Measurements from ENCODE around the gene KIF26B.

The KIF26B gene

DNA sequence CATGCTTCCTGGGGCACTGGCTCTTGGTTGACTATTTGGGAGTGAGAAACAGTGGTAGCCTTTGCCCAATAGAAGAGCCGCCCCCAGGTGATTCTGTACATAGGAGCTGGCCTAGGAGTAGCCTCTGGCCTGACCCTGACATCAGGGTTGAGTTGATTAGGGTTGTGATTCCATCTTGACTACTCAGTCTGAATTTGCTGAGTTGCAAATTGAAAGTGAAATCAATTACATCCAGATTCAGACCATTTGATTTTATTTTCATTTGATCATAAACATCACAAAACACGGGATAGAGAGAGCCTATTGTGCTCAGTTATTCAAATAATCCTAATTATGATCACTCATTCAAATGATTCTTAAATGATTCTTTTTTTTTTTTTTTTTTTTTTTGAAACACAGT is 253.2 kb downstream of the KIF26B start:
- no peak overlapping the region for H3K4me3 ChIP-seq (ENCODE audit: low read depth, low read length)
- DNase-seq (ENCODE audit: low read depth), result no peak
- no peak for TF ChIP-seq POLR2A (IDR thresholded peaks at IDR 0.05; ENCODE audit: extremely low read depth, insufficient read length)
- TF ChIP-seq MYC (IDR thresholded peaks at IDR 0.05; ENCODE audit: low read depth, low read length), result no peak
- TF ChIP-seq, protein P1, sequence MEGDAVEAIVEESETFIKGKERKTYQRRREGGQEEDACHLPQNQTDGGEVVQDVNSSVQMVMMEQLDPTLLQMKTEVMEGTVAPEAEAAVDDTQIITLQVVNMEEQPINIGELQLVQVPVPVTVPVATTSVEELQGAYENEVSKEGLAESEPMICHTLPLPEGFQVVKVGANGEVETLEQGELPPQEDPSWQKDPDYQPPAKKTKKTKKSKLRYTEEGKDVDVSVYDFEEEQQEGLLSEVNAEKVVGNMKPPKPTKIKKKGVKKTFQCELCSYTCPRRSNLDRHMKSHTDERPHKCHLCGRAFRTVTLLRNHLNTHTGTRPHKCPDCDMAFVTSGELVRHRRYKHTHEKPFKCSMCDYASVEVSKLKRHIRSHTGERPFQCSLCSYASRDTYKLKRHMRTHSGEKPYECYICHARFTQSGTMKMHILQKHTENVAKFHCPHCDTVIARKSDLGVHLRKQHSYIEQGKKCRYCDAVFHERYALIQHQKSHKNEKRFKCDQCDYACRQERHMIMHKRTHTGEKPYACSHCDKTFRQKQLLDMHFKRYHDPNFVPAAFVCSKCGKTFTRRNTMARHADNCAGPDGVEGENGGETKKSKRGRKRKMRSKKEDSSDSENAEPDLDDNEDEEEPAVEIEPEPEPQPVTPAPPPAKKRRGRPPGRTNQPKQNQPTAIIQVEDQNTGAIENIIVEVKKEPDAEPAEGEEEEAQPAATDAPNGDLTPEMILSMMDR (IDR thresholded peaks at IDR 0.05; ENCODE audit: low read depth, low read length), result no peak
- no peak for TF ChIP-seq MAX (IDR thresholded peaks at IDR 0.05; ENCODE audit: low read depth, low read length)

- no peak for TF ChIP-seq POLR2A (IDR thresholded peaks at IDR 0.05; ENCODE audit: extremely low read depth, insufficient read length)
- H3K4me3 ChIP-seq (ENCODE audit: low read depth, low read length), result no peak overlapping the region
- DNase-seq (ENCODE audit: low read depth), result no peak
Observed at GRCh38 chr1:245409341-245410195, 254.8 kb downstream of the KIF26B start.

DNA sequence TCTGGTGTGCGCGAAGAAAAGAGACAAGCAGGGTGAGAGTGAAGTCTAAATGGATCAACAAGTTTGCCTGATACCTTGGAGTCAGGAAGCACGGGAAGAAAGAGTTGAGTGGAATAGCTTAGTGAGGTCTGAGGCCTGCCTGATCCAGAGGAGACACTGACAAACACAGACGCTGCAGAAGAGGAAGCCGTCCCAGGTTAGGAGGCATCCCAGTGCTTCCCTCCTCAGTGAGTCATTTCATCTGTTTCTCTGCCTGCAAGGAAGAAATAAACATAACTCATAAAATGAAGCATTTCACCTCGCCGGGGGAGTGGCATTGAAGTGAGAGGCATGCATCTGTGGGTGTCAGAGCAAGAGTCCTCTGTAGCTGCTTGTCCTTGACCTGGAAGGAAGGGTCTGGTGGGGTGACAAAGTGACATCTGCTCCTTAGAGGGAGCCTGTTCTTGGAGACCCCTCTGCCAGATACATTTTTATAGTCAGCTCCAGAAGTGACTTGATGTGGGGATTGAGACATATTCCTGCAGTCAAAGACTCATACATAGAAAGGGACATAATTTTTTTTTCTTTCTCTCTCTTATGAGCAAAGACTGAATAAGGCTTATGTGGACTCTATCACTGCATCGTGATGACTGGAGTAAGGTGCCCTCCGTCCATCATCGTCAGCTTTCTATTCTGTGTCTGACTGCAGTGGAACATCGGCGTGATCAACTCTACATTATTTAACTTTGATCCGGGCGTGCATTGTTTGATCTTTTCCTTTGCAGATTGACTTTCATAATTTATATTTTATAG is 256.7 kb downstream of the KIF26B start:
- peak; percentile 20 for DNase-seq (ENCODE audit: low read depth)
- TF ChIP-seq, protein P1 (IDR thresholded peaks at IDR 0.05; ENCODE audit: low read depth, low read length), result no peak
- TF ChIP-seq MYC (IDR thresholded peaks at IDR 0.05; ENCODE audit: low read depth, low read length) (no peak), MAX (IDR thresholded peaks at IDR 0.05; ENCODE audit: low read depth, low read length) (no peak), POLR2A (IDR thresholded peaks at IDR 0.05; ENCODE audit: extremely low read depth, insufficient read length) (no peak)
- no peak overlapping the region for H3K4me3 ChIP-seq (ENCODE audit: low read depth, low read length)

GRCh38 chr1:245412306-245412705 is 257.5 kb downstream of the KIF26B start:
- no peak for TF ChIP-seq POLR2A (IDR thresholded peaks at IDR 0.05; ENCODE audit: extremely low read depth, insufficient read length)
- no peak for TF ChIP-seq MYC (IDR thresholded peaks at IDR 0.05; ENCODE audit: low read depth, low read length)
- TF ChIP-seq, protein P1 (IDR thresholded peaks at IDR 0.05; ENCODE audit: low read depth, low read length), result no peak
- TF ChIP-seq MAX (IDR thresholded peaks at IDR 0.05; ENCODE audit: low read depth, low read length), result no peak
- no peak for DNase-seq (ENCODE audit: low read depth)
- H3K4me3 ChIP-seq (ENCODE audit: low read depth, low read length), result no peak overlapping the region

DNA sequence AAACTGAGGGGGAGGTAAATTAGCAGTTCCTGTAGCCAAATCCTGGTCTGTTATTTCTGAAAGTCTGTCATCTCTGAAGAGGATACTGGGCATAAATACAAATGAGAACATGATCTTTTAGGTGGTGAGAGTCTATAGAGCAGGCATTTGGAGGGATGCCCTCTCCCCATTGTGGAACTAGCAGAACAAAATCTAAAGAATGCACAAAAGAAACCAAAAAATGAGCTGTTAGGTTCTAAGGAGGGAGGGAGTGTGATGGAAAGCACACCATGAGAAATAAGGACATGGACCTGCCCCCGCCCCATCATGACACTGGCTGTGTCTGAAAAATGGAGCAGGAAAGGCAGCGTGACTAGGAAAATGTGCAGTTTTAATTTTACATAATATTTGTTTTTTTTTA is 262.0 kb downstream of the KIF26B start:
- DNase-seq (ENCODE audit: low read depth), result no peak
- TF ChIP-seq MYC (IDR thresholded peaks at IDR 0.05; ENCODE audit: low read depth, low read length), result no peak
- H3K4me3 ChIP-seq (ENCODE audit: low read depth, low read length), result no peak overlapping the region

- no peak overlapping the region for H3K4me3 ChIP-seq (ENCODE audit: low read depth, low read length)
- DNase-seq (ENCODE audit: low read depth), result no peak
- TF ChIP-seq POLR2A (IDR thresholded peaks at IDR 0.05; ENCODE audit: extremely low read depth, insufficient read length) (no peak), MYC (IDR thresholded peaks at IDR 0.05; ENCODE audit: low read depth, low read length) (no peak), MAX (IDR thresholded peaks at IDR 0.05; ENCODE audit: low read depth, low read length) (no peak)
- TF ChIP-seq, protein P1 (IDR thresholded peaks at IDR 0.05; ENCODE audit: low read depth, low read length), result no peak
Observed at GRCh38 chr1:245418077-245418476, 263.3 kb downstream of the KIF26B start.

Measured in NB4 (cell line).